Stimulated activated CD8-positive, alpha-beta memory T cell treated with anti-CD3 and anti-CD28 coated beads, Interleukin-12 subunit alpha, Interleukin-12 subunit beta, amount 100 ng/mL, for 4 hours (primary cell): Measurements from ENCODE around the gene AQP1.

Source experiments
- DNase-seq: peaks from one replicate; pipeline ENCODE4 v3.0.0-alpha.2; 2020; ENCODE audit warnings: low read depth

The AQP1 gene

DNA sequence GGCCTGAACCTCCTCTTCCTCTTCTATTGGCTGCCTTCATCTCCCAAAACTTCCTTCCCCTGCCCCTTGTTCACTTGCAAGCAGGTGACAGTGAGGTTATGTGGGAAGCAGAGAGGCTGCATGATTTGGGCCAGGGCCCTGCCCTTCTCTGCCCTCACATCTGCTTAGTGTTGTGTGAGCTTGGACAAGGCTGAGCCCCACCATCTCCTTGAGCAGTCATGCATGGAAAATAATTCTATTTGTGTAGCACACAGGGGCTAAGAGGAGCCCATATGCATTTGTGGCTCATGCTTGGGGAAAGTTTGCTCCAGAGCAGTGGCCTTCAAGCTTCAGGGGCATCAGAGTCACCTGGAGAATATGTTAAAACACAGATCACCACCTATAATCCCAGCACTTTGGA lies 26.8 kb upstream of the AQP1 start:
- no peak for DNase-seq

DNA sequence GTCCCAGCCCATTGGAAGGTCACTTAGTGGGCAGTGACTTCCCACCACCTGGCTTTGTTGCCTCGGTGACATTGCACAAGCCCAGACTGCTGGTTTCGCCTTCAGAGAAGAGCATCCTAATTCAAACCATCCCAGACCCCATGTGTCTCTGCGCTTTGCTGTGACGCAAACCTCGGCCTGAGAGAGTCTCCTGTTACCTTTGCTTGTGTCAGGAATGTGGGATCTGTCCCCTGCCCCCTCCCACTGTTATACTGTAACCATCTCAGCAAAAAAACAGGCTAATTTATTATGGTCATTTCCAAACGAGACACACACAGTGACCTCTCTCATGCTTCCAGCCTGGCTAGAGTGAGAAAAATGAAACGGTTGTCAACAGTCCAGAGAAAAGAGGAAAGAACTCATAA lies 25.0 kb upstream of the AQP1 start:
- no peak for DNase-seq

GRCh38 chr7:30887464-30887872 lies 24.2 kb upstream of the AQP1 start:
- no peak for DNase-seq

- no peak for DNase-seq
Observed at GRCh38 chr7:30888747-30889146, 22.9 kb upstream of the AQP1 start.

DNA sequence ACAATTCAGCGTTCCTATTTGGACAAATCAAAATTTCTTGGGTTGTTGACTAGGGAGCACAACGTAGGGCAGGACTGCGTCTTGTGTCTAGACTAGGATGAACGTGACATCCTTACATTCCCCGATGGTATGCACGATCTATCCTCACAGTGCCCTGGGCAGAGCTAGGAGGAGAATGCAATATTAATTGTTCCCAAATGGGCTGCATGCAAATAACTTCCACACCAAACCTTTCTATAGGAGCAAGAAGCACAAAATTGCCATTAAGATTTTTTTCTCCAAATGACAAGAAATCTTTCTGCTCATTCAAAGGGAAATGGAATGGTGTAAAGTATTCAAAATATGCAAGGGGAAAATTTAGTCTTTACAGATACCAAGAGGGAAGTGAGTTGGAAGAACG lies 21.4 kb upstream of the AQP1 start:
- no peak for DNase-seq

GRCh38 chr7:30893357-30893756 lies 18.3 kb upstream of the AQP1 start:
- no peak for DNase-seq

GRCh38 chr7:30894009-30894408 lies 17.6 kb upstream of the AQP1 start:
- no peak for DNase-seq

GRCh38 chr7:30894866-30895605 lies 16.6 kb upstream of the AQP1 start:
- DNase-seq: no peak

DNA sequence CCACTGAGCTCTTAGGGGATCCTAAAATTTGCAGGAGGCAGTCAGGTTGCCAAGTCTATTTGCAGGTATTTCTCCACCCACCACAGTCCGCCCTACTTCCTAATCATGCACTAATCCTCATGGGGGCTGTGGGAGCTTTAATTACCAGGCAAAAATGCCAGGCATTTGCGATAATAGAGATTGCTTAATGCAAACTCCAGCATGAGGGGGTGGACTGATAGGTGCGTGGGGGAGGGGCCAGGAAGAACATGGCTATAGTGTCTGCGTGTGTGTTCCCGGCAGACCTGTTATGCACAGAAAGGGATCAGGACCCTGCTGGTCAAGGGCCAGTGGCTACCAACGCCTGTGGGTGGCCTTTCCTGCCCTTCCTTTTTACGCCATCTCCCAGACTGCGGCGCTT lies 15.6 kb upstream of the AQP1 start:
- DNase-seq: no peak

DNA sequence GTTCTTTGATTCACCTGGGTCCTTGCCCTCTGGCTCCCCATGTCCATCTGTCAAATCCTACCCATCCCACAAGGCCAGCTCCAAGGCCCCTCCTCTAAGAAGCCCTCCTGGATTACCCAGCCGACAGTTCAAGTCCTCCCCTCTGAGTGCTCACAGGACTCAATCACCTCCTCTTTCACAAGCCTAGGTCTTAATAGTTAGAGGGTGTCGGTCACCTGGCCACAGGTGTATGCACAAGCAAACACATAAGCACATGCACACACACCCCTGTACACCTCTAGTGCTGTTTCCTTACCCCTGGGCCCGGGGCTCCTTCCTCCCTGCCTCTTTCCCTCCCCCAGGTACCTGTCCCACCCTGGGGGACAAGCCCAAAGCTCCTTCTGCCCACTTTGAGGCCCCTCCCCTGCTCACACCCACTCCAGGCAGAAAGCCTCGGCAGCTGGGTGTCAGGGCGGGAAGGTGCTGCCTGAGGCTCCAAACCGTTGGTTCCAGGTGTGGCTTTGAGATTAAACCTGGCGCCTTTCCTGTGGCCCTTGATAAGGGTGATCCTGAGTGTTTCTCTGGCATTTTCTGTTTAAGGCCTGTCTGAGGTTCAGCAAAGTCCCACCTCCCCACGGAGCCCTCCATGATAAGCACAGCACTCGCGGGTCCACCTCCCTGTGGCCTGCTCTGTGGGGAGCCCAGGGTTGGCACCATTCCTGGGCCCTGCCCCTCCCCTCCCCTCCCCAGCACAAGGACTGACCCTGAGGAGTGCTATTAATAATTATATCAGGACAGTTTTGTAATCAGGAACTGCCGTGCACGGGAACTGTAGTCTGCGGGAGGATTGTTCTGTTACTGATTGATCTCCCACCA lies 14.6 kb upstream of the AQP1 start:
- DNase-seq: no peak

- DNase-seq: no peak
Observed at GRCh38 chr7:30897770-30898169, 13.9 kb upstream of the AQP1 start.

GRCh38 chr7:30898411-30898810 lies 13.2 kb upstream of the AQP1 start:
- DNase-seq: no peak

DNA sequence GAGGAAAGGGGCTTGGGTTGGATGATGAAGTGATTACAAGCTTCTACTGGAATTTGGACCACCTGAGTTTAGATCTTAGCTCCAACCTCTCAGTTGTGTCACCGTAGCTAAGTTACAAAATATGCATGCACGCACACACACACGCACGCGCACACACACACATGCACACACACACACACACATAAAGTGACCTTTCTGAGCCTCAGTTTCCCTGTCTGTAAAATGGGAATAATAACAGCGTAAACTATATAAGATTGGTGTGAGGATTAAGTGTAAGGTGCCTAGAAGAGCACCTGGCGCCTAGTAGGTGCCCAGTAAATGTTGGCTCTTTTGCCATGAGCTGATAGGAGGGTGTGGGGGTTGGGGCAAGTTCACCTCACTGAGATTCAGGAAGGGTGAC lies 12.6 kb upstream of the AQP1 start:
- no peak for DNase-seq

- no peak for DNase-seq
Observed at GRCh38 chr7:30899630-30900029, 12.0 kb upstream of the AQP1 start.

GRCh38 chr7:30900053-30900452 lies 11.6 kb upstream of the AQP1 start:
- DNase-seq: no peak

GRCh38 chr7:30900803-30901362 lies 10.8 kb upstream of the AQP1 start:
- DNase-seq: no peak

DNA sequence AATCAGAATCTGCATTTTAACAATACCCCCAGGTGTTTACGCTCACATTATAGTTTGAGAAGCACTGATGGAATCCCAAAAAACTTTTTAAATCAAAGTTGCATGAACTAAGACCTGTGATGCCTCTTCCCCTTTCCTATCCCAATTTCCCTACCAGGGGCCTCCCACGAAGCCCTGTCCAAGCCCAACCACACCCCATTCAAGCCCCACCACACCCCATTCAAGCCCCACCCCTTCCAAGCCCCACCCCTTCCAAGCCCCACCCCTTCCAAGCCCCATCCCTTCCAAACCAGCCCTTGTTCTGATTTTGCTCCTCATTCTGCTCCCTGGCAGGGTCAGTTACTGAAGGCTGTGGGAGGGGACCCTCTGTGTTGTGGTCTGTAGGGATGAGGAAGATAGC lies 9.8 kb upstream of the AQP1 start:
- DNase-seq: no peak

GRCh38 chr7:30902466-30902865 lies 9.2 kb upstream of the AQP1 start:
- no peak for DNase-seq

GRCh38 chr7:30903146-30903545 lies 8.5 kb upstream of the AQP1 start:
- no peak for DNase-seq

- DNase-seq: no peak
Observed at GRCh38 chr7:30904561-30904960, 7.1 kb upstream of the AQP1 start.

DNA sequence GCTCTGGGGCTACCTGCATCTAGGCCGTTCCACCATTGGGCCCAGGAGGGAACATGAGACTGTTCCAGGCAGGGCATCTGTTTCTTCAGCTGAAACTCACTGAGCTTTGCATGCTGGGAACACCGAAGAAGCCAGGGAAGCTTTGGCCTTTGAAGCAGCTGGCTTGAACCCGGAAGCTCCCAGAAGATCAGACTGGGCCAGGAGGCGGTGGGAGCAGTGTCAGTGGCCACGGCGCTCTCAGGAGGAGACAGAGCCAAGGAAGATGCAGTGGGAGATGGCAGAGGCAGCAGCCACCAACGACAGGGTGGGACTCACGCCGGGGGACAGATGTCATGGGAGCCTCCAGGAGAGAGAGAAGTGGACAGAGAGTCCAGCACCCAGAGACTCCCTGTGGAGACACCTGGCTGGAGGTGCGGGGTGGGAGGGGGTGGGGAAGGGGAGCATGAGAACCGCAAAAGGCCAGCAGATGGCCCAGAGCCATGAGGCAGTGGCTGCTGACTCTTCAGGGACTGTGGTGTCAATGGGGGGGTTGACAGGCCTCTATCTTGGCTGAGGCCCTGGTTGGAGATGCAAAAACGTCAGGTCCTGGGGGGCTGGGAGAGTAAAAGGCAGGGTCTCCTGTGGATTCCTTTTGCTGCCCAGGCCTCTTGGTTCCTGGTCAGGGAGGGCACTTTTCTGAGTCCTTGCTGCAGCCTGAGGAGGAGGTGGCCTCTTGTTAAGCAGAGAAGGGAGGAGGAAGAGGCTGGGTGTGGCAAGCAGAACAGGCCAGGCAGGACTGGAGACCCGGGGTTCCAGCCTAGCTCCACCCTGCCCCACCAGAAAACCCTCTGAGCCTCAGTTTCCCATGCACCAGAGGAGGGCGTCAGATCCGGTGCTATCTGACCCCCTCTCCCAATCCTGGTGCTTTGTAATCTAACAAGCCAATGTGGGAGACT lies 6.3 kb upstream of the AQP1 start:
- DNase-seq: no peak

- no peak for DNase-seq
Observed at GRCh38 chr7:30906014-30906413, 5.6 kb upstream of the AQP1 start.
